Esophagus mucosa (tissue), 1 donor: ENCODE measurements around the gene KATNAL2. TPM values are rescaled to one million over a fixed set of nuclear protein-coding genes. Genes with fewer than 3 reads are reported as not detected.

Source experiments
- ATAC-seq: fragments of 200-7000 bp; cut with Tn5 transposase; one replicate; pipeline ENCODE4 v1.9.1; 2020
- total RNA-seq: library from RNA; stranded (reverse); gene quantifications from one replicate; pipeline ENCODE4 v1.2.4, GENCODE V29; 2023
- donor health status: DM: yes; HTN: yes; CAD: no.

Gene KATNAL2, protein sequence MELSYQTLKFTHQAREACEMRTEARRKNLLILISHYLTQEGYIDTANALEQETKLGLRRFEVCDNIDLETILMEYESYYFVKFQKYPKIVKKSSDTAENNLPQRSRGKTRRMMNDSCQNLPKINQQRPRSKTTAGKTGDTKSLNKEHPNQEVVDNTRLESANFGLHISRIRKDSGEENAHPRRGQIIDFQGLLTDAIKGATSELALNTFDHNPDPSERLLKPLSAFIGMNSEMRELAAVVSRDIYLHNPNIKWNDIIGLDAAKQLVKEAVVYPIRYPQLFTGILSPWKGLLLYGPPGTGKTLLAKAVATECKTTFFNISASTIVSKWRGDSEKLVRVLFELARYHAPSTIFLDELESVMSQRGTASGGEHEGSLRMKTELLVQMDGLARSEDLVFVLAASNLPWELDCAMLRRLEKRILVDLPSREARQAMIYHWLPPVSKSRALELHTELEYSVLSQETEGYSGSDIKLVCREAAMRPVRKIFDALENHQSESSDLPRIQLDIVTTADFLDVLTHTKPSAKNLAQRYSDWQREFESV
- total RNA-seq: 1.1 TPM

DNA sequence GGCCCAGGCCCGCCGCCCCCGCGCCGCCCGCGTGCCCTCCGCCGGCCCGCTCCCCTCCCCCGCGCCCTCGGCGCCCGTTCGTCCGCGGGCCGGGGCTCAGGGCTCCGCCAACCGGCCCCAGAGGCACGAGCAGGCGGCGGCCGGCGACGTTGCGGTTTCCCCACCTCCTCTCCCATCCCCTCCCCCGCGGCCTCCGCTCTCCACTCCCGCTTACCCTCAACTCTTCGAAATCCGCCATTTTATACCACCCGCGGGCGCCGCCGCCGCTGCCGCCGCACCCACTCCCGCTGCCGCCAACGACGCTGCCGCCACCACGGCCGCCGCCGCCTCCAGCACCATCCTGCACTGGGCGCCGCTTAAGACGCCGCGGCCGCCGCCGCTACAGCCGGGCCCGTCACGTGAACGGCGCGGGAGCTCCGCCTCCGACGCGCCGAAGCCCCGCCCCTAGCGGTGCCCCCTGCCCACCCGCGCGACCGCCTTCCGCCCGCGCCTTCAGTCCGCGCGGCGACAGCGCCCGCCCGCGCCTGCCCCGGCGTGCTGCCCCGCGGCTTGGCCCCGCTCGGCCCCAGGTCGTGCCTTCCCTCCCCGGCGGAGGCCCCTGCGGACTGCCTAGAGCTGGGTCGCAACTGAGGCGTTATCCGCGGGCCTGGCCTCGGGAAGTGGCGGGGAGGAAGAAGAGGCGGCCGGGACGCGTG, at the start of gene KATNAL2, which contains the start of gene PIAS2:
TSS of gene KATNAL2 (plus strand) at position 495 of the 695 bp plus-strand sequence. CDS start 29,271 bp downstream, outside the sequence.
TSS of gene PIAS2 (minus strand) at position 400 of the 695 bp plus-strand sequence. CDS start at position 238, 162 bp downstream.
- ATAC-seq: peak; percentile 94

DNA sequence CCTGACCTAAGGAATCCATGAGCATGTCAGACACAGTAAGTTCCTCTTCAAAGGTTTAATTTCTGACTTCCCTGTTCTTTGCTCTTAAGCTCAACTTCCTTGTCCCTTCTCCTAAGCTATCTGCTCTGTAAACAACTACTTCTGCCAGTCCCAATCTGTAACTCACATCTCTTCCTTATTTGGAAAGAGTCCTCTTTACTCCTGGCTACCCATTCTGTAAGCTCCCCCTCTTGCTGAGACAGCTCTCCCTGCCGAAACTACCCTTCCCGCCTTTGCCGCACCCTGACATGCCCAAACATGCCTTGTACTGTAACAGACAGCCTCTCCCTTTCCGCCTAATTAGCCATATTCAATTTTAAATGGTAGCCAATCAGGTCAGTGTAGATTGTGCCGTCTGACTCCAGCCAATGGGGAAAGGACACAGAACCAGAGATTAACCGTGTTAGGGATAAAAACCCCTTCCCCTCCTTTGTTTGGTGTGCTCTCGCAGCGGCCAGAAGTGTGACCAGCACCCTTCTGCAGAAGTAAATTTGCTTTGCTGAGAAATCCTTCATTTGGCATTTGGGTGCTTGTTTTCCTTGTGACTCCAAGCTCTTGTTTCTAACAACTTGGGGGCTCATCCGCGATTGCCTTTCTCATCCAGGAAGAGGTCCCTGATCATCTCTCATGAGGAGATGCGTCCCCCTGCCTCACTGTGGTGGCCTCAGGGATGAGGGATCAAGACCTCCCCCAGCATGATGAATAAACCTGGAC, 49.1 kb upstream of the KATNAL2 start:
- ATAC-seq: peak; percentile 91

DNA sequence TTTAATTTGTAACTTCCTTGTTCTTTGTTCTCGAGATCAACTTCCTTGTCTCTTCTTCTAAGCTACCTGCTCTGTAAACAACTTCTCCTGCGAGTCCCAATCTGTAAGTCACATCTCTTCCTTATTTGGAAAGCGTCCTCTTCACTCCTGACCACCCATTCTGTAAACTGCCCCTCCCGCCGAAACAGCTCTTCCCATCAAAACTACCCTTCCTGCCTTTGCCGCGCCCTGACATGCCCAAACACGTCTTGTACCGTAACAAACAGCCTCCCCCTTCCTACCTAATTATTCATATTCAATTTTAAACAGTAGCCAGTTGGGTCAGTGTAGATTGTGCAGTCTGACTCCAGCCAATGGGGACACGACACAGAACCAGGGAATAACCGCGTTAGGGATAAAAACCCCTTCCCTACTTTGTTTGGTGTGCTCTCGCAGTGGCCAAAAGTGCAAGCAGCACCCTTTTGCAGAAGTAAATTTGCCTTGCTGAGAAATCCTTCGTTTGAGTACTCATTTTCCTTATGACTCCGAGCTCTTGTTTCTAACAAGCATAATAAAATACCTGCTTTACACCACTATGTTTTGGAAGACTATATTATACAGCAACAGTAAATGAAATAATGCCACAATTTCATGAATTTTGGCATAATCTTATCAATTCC, 39.9 kb upstream of the KATNAL2 start:
- ATAC-seq: peak; percentile 48

DNA sequence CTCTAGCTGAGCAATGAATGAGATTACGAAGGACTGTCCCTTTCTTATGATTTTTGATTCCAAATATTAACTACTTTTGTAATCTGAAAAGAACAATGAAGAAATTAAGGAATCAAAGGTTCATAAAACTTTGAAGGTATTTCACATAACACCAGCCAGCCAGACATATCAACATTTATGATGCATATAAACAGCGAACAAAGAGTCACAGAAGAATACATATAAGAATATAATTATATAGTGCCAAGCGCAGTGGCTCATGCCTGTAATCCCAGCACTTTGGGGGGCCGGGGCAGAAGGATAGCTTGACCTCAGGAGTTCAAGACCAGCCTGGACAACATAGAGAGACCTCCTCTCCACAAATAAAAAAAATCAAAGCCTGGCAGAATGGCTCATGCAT, 34.2 kb upstream of the KATNAL2 start:
- ATAC-seq: no peak

DNA sequence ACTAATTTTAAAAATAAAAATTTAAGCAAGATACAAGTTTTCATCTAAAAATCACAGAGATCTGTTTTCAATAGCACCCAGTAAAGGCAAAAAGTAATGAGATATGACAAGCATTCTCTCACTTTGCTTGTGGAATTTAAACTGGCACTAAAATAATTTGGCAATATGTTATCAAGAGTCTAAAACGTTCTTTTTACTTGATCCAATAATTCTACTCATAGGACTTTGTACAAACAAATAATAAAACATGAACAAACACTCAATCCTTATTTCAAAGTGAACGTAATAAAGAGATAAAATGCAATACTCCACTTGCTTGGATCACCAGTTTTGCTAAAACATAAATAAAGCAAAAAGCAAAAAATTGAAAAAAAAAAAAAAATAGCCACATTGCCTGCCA, 30.5 kb upstream of the KATNAL2 start:
- ATAC-seq: no peak

DNA sequence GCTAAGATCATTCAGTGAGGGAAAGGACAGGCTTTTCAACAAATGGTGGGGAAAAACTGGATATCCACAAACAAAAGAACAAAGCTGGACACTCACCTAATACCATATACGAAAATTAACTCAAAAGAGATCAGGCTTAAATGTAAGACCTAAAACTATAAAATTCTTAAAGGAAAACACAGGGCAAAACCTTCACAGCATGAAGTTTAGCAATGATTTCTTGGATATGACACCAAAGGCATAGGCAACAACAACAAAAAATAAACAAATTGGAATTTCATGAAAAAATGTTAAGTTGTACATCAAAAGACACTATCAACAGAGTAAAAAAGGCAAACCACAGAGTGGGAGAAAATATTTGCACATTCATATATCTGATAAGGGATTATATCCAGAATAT, 28.4 kb upstream of the KATNAL2 start:
- ATAC-seq: no peak

DNA sequence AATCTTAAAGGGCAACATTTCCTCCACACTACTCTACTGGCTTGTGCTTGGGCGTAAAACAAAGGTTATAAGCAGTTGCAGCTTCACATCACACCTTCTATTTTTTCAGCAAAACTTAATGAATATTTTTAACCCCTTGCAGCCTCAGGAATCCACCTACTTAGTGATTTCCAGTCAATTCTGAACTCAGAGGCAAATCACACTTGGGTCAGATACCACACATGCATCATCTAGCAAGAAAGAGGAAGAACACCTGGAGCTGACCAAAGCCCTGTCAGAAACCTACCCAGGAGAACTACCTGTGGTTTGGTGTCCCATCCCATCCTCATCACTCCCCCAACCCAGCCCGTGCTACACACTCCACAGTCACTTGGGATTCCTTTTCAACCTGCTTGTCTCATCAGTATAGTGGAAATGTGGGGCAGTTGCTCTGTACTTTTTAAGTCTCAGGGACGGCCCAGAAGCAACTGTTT, 25.6 kb upstream of the KATNAL2 start:
- ATAC-seq: no peak

DNA sequence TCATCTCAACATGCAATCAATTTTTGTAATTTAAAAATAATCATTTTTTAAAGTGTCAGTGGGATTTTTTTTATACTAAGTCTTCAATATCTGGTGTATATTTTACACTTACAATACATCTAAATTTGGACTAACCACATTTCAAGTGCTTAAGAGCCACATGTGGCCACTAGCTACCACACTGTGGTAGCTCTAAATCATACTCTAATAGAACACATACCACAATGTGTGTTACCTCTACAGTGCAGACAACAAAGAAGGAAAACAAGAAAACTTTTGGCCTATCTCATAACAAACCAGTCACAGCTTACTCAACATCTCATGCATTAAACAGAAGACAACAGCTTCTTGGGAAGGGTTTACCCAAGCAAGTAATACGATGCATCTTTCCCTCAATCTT, 24.6 kb upstream of the KATNAL2 start:
- no peak for ATAC-seq

DNA sequence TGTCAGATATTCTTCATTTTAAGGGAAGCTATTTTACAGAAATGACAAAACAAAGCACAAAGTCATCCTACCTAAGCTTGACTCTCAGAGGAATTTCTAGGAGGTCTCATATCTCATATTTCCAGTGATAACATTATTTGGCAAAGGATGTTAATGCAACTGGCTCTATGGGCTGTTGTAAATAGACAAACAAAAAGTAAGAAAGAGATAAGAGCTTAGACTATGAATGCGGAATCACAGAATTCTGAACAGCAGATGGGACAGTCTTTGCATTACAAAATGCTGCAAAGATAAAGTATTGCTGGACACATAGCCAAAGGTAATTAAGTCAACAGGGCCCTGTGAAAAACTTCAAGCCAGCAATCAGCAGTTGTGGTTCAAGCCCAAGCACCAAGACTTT, 24.0 kb upstream of the KATNAL2 start:
- ATAC-seq: no peak

DNA sequence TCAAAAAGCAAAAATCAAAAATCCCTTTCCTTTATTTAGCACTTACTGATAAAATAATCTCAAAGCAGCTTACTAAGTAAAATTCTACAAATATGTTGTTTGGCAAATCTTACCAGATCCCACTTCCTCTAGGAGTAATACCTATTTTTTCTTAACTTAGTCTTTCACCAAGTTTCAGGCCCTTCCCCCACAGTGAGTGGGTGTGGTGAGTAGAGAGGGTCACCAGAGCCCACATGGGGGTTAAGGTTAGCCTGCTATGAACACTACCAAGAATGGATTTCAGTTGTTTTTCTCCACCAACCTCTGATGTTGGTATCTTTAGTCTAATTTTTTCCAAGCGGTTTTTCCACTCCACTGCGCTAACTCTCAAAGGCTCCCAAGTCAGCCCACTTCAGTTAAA, 23.3 kb upstream of the KATNAL2 start:
- ATAC-seq: no peak

DNA sequence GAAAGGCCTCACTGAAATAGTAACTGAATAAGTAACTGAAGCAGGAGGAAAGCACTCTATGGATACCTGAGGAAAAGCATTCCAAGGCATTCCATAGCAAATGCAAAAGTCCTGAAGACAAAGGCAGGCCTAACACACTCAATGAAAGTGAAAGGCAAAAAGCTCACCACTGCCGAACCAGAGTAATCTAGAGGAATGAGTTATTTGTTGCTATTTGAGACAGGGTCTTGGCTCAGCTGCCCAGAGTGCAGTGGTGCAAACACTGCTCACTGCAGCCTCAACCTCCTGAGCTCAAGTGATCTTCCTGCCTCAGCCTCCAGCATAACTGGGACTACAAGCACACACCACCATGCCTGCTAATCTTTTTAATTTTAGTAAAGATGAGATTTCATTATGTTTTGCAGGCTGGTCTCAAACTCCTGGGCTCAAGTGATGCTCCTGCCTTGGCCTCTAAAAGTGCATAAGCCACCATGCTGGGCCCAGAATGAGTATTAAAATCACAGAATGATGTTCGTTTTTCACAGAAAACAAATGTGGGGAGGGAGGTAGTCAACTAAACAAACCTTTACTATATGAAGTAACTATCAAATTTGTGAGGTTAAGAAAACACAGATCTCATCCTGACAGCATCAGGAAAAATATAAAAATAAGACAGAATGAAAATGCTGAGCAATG, 18.0 kb upstream of the KATNAL2 start:
- ATAC-seq: no peak

DNA sequence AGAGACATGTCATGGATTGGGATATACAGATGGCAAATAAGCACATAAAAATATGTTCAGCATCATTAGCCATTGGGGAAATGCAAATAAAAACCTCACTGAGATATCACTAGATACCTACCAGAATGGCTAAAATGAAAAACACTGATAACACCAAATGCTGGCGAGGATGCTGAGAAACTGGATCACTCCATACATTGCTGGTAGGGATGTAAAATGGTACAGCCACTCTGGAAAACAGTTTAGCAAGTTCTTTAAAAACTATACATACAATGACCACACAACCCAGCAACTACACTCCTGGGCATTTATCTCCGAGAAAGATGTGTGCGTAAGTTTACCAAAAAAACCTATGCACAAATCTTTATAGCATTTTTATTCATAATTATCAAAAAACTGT, 14.0 kb upstream of the KATNAL2 start:
- ATAC-seq: no peak

DNA sequence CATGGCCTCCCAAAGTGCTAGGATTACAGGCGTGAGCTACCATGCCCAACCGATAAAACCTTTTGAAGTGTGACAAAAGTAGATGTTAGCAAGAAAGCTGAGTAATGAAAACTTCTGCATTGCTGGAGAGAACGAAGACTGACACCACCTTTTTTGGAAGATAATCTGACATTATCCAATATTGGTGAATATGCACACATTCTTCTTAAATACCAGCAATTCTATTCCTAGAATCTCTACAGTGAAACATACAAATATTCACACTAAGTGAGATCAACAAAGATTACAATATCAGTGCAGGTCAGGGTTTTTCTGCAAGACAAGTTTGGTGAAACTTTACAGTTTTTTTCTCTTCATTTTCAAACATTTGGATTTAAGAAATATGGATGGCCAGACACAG, 7.9 kb upstream of the KATNAL2 start:
- ATAC-seq: no peak

DNA sequence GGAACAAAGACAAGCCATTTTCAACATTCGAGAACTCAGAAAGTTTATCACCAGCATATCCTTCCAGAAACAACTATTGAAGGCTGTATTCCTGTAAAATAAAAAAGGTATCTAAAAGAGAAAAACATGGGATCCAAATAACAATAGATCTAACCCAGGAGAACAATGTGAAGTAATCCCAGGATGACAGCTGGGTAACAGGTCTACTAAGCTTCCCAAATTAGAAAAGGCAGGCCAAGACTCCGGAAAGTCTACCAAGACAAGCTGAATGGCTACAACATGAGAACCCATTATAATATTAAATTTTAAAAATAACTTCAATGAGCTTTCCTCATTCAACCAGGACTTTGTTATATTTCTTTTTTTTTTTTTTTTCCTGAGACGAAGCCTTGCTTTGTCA, 6.5 kb upstream of the KATNAL2 start:
- ATAC-seq: no peak

DNA sequence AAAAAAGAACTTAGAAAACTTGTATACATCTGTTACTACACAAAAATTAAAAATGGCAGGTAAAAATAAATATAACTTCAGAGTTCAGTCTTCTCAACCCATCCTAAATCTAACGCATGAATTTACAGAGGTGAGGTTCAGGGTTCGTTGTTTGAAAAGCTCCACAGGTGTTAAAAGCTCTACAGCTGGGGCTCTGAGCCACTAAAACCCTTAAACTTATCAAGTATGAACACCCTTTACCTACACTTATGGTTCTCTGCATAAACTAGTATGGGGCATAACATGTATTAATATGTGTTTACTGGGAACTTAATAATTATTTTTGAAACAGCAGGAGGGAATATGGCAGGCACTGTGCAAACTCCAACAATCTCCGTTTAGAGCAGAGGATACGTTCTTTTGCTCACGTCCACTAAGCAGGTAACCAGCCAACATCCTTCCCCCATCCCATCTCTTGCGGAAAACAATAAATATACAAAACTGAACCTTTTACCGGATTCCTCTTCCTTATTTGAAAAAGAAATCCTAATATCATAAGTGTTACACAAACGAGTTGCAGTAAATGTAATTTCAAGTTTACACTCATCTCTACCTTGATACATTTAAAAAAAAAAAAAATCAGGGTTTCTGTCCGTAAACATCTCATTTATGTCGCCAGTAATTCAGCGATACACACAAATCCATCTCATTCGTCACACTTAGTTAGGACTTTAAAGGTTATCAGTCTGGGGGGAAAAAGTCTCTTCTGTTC, 1.4 kb upstream of the KATNAL2 start:
- ATAC-seq: no peak

DNA sequence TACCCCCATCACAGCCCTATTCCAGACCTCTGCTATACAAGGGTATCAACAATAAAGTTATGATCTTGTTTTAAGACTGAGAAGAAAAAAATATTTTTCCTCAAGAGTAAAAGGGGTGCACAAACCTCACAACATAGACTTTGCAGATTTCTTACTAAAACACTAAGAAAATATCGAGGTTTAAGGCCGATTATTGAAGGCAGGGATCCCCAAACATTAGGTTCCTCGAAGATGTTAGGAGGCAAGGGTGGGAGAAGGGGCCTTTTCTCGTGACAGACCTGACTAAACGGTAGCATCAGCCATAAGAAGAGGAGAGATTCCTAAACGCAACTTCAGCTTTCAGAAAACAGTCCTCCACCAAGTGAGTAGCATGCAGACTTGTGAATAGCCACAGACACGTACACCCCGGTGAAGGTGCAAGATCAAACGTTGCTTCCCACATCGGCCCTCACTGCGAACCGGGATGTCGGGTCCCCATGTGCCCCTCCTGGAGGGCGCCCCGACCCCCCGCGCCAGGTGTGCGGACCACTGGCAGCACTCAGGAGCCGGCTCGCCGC, 773 bp upstream of the KATNAL2 start:
- no peak for ATAC-seq

DNA sequence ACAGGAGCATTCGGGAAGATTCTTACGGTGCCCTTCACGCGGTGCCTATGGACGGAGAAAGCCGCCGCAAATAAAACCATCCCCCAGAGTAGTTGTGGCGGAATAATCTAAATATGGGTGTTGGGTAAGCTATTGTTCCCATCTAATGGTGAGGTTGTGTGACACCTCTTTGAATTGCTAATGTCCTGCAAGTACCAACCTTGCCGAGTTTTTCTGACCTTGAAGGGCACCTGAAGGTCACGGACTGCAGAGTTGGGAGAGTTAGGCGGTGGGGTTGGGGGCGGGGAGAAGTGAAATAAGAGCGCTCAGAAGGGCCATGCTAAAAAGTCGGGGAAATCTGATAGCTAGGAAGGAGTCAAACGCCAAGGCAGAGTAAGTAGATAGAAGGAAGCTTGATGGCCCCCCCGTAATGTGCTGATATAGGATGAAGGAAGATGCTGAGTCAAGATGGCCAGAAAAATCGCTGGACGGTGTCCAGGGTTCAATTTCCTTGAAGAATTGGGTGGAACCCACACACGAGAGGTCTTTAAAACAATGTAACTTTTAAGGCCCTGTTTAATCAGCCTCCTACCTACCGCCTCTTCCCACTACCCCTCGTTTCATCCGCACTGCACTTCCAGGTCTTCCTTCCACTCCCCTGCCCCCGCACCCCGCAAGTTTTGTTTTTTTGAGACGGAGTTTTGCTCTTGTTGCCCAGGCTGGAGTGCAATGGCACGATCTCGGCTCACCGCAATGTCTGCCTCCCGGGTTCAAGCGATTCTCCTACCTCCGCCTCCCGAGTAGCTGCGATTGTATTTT, 600 bp downstream of the KATNAL2 start:
- ATAC-seq: peak; percentile 17

DNA sequence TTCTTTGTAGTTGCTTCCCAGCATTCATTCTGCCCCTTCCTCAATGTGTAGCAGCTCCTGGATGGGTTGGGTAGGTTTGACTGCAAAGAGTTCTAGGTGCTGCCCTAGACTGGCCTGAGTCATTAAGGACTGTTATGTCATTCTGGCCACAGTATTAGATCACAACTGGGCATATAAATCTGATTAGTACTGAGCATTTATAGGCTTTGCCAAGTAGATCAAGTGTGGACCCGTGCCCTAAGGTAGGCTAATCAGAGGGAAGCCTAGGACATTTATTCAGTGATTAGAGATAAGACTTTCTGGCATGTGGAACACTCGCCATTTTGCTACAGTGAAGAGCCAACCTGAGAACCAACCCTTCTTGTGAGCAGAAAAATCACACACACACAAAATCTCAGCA, 2.7 kb downstream of the KATNAL2 start:
- ATAC-seq: no peak

DNA sequence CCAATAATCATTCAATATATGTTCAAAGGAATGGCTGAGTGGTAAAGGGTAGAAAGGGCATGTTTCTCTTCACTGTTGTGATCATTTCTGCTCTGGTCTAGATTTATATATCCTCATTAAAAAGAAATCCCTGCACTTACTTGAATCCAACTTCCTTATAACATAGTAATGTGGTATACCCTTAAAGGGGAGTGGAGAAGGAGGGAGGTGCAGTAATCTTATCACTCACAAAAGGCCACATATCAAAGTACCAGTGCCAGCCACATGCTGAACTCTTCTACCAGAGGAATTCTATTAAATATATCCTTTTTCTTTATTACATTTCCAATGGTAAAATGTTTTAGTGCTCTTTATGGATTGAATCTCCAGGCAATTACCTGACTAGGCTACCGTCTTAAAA, 3.3 kb downstream of the KATNAL2 start:
- ATAC-seq: no peak
